Measurements from ENCODE around the gene MTCL1.

GRCh38 chr18:8696749-8697211, 8.6 kb upstream of the MTCL1 start:
- no peak for TF ChIP-seq SUZ12 (IDR thresholded peaks at IDR 0.05; ENCODE audit: extremely low read depth, insufficient read depth, insufficient read length)
- no peak for TF ChIP-seq ZNF274 (IDR thresholded peaks at IDR 0.05; ENCODE audit: low read depth, low read length)

Measured in NT2/D1 (cell line).